ENCODE measurements around the gene APMAP. TPM values are rescaled to one million over a fixed set of nuclear protein-coding genes. Genes with fewer than 3 reads are reported as not detected.
"Not testable (repeated sequence)": the region's sequence is repeated elsewhere in the genome, so short reads cannot be mapped to it uniquely, and the experiment has no call there.

The APMAP gene
- total RNA-seq, 1 donor from 2014 or later = 28.2 TPM

DNA sequence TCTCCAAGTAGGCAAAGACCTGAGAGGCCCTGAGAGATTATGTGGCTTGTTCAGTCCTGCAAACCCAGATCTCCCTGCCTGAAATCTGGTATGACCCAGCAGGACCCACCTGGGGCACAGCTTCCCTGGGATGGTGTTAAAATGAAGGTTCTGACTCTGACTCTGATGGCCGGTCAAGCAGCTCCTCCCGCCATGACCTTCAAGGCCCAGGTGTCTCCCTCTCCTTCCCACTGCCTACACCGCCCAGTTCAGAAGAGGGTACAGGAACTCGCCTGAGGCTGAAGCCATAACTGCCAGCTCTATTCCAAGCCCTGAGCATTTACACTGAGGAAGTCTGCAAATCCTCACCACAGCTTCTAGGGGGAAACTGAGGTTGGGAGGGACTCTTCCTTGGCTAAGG is 49.4 kb downstream of the APMAP start:
- no peak for DNase-seq (ENCODE audit: low spot score)
- intact Hi-C loops (cut with DNase I) = no loop called here

DNA sequence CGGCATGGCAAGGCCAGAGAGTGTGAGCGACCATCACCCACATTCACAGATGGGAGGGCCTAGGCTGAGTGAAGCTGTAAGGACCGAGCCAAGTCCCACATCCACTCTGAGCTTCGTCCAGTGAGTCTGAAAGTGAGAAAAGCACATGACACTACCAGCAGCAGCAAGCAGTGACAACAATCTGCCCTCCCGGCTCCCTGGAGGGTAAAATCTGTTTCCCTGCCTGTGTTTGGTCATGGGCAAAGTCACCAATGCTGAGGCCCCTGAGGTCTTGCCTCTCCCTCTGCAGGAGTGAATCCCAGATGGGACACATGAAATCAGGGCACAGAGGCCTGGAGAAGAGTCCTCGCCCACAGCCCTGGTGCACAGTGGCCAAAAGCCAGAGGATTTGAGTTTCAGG is 49.9 kb downstream of the APMAP start:
- no peak for DNase-seq (ENCODE audit: low spot score)
- intact Hi-C loops (cut with DNase I) = no loop called here

DNA sequence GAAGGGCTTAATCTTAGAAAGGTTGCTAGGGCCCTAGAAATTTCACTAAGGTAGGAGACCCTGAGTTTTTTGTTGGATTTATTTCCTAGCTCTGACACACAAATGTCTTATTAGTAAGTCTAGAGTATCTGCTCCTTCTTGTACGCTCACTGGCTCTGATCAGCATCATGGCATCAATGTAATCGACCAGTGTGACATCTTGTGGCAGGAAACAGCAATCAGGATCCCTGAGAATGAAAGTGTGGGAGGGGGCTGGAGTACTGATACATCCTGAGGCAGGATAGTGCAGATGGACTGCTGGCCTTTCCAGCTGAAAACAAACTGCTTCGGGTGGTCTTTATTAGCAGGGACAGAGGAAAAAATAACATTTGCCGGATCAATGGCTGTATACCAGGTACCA is 53.5 kb downstream of the APMAP start:
- no peak for DNase-seq (ENCODE audit: low spot score)
- intact Hi-C loops (cut with DNase I) = no loop called here

DNA sequence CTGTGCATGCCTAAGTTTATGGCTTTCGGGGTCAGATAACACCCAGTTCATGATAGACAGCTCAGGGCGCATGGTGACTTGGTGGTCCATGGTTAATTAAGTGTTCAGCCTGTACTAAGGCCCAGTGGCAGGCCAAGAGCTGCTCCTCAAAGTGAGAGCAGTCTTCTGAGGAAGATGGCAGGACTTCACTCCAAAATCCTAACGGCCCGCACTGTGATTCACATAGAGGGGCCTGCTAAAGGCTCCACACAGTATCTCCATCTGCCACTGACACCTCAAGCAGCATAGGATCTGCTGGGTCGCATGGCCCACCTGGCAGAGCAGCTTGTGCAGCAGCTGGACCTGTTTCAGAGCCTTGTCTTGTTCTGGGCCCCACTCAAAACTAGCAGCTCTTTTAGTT is 54.1 kb downstream of the APMAP start:
- intact Hi-C loops (cut with DNase I) = no loop called here
- no peak for DNase-seq (ENCODE audit: low spot score)

DNA sequence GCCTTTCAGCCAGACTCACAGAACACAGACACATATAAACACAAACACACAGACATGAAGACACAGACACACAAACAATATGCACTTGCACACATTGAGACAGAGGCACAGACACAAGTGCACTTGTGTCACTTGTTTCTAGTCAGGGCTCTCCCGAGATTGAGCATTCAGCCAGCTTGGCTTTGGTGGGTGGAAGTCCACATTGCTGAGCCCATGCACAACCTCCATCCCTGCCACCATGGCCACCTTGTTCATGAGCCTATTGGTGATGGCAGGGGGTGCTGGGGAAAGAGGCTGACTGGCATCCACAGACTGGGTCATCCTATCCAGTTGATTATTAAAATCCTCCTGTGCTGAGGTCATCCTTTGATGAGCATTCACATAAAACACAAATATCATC is 55.0 kb downstream of the APMAP start:
- DNase-seq (ENCODE audit: low spot score) = no peak
- intact Hi-C loops (cut with DNase I) = no loop called here

DNA sequence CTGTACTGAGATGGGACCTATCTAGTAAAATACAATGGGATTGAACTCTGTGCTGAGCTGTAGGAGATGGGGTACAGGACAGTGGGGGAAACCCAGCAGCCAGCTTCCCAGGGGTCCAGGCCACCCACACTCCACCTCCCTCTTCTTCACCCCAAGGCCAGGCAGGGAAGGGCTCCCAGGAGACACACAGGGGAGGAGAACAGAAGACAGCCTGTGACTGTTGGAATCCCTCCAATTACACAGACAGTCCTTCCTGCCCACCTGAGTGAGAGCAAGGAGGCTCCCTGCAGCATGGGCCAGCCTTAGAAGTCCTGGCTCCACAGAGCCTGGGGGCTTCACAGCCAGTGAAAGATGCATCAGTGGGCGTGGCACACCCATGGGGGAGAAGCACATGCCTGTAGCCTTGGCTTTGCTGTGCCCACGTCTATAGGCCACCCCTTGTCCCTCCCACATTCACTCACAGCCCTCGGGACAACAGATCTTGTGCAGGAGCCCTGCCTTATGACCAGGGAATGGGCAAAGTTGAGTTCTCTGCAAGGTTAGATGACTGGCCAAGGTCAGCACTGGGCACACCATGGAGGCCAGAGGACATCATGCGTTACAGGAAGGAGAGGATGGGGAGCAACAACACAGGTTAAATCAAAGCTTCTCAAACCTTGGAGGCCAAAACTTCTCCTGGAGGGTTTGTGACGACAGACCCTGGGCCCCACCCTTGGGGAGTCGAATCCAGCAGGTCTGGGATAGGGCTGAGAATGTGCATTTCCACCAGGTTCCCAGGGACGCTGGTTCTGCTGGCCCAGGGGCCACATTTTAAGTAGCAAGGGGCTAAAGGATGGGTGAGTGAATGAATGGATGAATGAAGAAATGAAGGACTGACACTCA is 55.8 kb downstream of the APMAP start:
- no peak for DNase-seq (ENCODE audit: low spot score)
- intact Hi-C loops (cut with DNase I) = no loop called here

DNA sequence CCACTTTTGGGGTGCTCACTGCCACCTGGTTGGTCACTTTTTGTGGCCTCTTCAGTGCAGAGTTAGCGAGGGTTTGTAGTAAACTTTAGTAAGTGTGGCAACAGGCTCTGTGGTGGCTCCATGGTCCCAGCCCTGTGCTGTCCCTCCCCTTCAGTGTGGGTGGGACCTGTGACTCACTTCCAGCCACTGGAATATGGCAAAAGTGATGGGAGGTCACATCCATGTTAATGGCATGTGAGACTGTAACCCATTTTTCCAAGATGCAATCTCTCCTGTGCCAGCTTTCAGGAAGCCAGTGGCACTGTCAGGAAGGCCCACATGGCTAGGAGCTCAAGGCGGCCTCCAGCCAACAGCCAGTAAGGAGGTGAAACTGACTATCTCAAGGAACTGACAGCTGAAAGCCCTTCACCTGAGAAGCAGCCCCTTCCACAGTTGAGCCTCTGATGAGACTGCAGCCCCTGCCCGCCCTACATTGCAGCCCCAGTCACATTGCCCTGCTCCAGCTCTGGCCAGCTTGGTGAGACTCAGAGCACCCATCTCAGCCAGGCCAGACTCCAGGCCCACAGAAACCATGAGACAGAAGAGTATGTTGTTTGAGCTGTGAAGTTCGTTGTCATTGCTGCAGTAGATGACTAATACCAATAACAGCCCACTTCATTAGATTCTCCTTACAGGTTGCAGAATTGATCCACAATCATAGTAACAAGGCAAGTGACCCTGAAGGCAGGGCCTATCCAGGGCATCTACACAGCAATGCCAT is 56.6 kb downstream of the APMAP start:
- intact Hi-C loops (cut with DNase I) = no loop called here
- DNase-seq (ENCODE audit: low spot score) = no peak

DNA sequence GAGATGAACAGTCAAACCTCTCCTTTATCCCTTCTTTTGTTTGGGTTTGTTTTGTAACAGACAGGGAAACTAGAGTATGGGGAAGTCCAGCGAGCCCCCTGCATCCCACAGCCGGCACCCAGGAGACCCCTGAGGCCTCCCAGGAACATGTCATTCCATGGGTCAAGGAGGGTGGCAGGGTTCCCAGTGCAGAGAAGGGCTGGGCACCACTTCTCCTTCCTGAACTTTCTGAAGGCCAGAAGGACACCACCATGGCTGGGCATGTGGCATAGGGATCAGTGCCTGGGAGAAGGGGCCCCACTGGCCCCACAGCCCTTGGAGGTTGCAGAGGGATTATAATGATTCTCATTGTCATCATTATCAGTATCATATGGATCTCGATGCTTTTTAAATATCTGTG is 57.4 kb downstream of the APMAP start:
- intact Hi-C loops (cut with DNase I) = no loop called here

DNA sequence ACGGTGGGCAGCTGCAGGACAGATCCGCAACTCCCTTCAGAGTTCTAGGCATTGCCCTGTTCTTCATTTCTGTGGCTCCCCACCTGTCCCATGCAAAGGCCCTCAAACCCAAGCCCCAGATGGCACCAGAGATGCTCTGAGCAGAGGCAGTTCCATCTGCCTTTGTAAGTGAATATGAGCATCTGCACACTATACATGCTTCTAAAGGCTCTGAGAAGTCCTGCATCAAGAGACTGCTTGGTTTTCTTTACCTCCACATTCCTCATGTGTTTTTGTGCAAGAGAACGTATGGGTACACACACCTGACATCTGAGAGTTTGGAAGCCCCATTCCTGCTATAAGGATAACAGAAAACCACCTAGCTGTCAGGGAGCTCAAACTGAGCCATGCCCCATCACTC is 57.8 kb downstream of the APMAP start:
- intact Hi-C loops (cut with DNase I) = no loop called here

More for the DNA sequence above, 57.4 kb downstream of the APMAP start:
- DNase-seq (ENCODE audit: low spot score) = no peak

DNA sequence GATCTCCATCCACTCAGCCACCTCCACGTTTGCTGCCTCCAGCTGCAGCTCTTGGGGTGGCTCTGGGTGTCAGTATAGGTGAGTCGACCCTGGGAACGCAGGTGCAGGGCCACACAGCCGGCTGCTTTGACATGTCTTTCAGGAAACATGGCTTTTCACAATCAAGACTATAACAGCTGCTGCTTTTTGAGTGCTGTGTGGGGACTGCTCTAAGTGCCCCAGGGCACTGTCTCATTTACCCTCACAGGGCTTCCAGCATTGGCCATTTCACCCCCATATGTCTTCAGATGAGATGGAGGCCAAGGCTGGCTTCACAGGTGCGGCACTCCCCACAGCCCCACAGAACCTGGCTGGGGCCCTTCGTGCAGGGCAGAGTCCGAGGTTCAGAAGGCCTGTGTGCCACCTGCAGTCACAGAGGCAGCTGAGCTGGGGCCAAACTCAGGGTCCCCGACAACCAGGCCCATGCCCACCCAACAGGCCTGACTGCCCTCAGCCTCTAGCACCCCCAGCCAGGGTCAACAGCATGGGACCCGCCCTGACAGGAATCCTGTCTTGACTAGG is 58.4 kb downstream of the APMAP start:
- no peak for DNase-seq (ENCODE audit: low spot score)
- intact Hi-C loops (cut with DNase I) = no loop called here

More for the DNA sequence above, 57.8 kb downstream of the APMAP start:
- DNase-seq (ENCODE audit: low spot score) = no peak

DNA sequence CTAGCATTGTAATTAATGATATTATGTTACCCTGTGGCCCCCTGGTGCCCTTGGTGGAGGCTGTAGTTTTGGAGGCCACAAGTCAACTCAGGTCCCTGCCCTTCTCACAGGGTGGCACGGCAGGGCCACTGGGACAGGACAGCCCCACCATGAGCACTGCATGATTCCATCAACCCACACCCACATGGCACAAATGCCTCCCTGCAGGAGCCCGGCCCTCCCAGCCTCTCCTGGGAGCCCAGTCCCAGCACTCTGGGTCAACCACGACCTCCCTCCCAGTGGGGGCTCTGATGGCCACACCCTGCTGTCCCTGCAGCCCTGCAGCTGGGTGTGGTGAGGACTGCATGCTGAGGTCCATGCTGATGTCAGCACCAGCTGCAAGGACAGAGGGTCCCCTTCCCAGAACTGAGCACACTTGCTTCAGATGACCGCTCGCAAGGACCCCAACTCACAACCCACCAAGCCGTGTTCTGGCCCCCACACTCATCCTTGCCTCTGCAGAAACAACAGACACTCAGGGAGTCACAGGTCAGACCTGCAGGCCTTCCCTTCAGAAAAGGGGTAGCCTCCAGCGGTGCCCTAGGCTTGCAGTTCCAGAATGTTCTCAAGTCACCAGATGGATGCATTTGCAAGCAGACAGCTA is 59.2 kb downstream of the APMAP start:
- DNase-seq (ENCODE audit: low spot score) = no peak
- intact Hi-C loops (cut with DNase I) = no loop called here

DNA sequence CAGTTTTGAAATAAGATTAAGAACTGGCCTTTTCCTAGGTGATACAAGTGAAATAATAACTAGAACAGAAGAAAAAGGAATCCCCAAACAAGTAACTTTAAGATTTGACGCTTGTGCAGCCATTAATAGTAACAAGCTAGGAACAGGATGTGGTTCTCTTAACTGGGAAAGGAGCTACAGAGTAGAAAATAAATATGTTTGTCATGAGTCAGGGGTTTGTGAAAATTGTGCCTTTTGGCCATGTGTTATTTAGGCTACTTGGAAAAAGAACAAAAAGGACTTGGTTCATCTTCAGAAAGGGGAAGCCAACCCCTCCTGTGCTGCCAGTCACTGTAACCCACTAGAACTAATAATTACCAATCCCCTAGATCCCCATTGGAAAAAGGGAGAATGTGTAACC is 60.7 kb downstream of the APMAP start:
- intact Hi-C loops (cut with DNase I); DNase-seq (ENCODE audit: low spot score): not testable (repeated sequence)

DNA sequence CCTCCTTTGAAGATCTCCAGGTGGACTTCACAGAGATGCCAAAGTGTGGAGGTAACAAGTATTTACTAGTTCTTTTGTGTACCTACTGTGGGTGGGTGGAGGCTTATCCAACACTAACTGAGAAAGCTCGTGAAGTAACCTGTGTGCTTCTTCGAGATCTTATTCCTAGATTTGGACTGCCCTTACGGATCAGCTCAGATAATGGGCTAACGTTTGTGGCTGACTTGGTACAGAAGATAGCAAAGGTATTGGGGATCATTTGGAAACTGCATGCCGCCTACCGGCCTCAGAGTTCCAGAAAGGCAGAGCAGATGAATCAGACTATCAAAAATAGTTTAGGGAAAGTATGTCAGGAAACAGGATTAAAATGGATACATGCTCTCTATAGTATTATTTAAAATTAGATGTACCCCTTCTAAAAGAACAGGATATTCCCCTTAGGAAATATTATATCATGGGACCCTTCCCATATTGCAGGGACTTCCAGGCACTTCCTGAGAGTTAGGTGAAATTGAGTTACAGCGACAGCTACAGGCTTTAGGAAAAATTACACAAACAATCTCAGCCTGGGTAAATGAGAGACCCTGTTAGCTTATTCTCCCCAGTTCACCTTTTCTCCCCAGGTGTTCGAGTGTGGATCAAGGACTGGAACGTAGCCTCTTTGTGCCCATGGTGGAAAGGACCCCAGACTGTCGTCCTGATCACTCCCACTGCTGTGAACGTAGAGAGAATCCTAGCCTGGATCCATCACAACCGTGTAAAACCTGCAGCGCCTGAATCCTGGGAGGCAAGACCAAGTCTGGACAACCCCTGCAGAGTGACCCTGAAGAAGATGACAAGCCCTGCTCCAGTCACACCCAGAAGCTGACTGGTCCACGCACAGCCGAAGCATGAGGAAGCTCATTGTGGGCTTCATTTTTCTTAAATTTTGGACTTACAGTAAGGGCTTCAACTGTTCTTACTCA is 61.5 kb downstream of the APMAP start:
- intact Hi-C loops (cut with DNase I); DNase-seq (ENCODE audit: low spot score): not testable (repeated sequence)

DNA sequence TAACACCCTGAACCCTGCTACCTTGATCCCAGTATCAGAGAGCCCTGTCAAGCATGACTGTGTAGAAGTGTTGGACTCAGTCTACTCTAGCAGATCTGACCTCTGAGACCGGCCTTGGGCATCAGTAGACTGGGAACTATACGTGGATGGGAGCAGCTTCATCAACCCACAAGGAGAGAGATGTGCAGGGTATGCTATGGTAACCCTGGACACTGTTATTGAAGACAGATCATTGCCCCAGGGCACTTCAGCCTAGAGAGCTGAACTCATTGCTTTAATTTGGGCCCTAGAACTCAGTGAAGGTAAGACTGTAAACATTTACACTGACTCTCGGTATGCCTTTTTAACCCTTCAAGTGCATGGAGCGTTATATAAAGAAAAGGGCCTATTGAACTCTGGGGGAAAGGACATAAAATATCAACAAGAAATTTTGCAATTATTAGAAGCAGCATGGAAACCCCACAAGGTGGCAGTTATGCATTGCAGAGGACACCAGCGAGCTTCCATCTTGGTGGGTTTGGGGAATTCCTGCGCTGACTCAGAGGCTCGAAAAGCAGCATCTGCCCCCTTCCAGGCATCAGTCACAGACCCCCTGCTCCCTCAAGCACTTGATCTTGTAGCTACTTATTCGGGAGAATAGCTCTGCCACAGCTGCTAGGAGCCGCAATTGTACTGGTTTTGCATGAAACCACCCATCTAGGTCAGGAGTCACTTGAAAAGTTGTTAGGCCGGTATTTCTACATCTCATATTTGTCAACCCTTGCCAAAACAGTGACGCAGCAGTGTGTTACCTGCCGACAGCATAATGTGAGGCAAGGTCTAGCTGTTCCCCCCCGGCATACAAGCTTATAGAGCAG is 62.5 kb downstream of the APMAP start:
- intact Hi-C loops (cut with DNase I); DNase-seq (ENCODE audit: low spot score): not testable (repeated sequence)

DNA sequence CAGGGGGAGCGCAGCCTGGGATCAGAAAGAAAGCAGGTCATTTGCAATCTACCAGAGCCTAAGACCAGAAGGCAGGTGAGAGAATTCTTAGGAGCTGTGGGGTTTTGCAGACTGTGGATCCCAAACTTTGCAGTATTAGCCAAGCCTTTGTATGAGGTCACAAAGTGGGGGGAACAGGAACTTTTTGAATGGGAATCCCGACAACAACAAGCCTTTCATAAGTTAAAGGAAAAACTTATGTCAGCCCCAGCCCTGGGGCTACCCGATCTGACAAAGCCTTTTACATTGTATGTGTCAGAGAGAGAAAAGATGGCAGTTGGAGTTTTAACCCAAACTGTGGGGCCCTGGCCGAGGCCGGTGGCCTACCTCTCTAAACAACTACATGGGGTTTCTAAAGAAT is 63.3 kb downstream of the APMAP start:
- DNase-seq (ENCODE audit: low spot score); intact Hi-C loops (cut with DNase I): not testable (repeated sequence)

DNA sequence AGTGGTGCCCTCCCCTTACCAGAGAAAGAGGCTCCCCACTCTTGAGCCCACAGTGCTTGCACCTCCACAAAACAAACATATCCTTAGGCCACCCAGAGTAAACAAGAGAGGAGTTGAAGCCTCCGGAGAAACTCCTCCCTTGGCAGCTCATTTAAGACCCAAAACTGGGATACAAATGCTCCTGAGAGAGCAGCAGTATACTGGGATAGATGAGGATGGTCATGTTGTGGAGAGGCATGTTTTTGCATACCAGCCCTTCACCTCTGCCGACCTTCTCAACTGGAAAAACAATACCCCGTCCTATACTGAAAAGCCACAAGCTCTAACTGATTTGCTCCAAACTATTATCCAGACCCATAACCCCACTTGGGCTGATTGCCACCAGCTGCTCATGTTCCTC is 71.8 kb downstream of the APMAP start:
- DNase-seq (ENCODE audit: low spot score); intact Hi-C loops (cut with DNase I): not testable (repeated sequence)

DNA sequence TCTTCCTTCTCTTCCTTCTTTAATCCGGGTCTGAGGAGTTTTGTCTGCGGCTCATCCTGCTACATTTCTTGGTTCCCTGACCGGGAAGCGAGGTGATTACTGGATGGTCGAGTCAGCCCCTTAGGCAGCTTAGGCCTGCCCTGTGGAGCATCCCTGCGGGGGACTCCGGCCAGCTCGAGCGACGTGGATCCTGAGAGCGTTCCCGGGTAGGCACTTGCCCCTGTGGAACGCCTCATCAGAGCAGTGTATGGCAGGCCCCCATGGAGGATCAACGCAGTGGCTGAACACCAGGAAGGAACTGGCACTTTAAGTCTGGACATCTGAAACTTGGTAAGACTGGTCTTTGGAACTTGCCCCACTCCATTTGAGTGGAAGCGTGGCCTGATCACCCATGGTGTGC is 72.9 kb downstream of the APMAP start:
- intact Hi-C loops (cut with DNase I) = loop anchor here (5.0 to 10.0 kb wide), 2 partner anchors 757 to 985 kb away; no protein-coding TSS in a partner anchor
- DNase-seq (ENCODE audit: low spot score) = not testable (repeated sequence)

Data from cardiac septum (tissue), 1 donor.